ENCODE data around the gene FRS3.

The FRS3 gene

DNA sequence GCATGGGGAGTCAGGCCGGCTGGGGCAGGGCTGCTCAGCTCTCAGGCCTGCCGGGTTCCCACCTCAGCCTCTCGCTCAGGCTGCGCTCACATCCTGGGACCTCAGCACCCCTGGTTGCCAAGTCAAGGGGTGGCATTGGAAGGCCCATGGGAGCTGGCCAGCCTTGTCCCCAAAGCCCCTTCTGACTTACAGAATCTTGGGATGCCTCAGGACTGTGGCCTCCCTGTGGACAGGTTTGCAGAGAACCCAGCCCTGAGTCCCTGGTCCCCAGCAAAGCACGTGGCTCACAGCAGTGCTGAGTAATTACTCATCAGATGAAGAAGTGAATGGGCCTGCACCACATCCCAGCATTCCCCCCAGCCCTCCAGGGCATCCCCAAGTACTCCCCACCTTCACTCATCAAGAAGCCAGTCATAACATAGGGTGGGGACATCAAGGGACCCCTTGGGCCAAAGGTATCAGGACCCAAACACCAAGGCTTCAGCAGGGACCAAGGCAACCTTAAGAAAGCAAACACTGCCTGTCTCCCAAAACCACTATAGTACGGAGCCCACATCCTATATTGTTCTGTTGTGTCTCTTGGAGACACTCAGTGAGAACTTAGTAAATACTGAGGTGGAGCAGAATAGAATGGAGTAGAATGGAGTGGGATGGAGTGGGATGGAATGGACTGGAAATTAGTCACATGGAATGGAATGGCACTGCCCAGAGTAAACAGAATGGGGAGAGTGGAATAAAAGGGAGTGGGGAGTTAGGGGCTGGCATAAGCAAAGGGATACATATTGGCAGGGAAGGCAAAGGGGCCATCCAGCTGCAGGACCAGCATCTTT is 36.1 kb downstream of the FRS3 start:
- no peak for TF ChIP-seq CTCF (IDR thresholded peaks at IDR 0.05; ENCODE audit: low read depth, low read length, missing control alignments)
- DNase-seq (ENCODE audit: low read depth), result no peak
- no peak overlapping the region for H3K4me3 ChIP-seq (ENCODE audit: low read depth, low read length)

GRCh38 chr6:41741625-41742490 is 37.8 kb downstream of the FRS3 start:
- H3K4me3 ChIP-seq (ENCODE audit: low read depth, low read length), result no peak overlapping the region
- DNase-seq (ENCODE audit: low read depth), result no peak
- no peak for TF ChIP-seq CTCF (IDR thresholded peaks at IDR 0.05; ENCODE audit: low read depth, low read length, missing control alignments)

- no peak overlapping the region for H3K4me3 ChIP-seq (ENCODE audit: low read depth, low read length)
- no peak for DNase-seq (ENCODE audit: low read depth)
- TF ChIP-seq CTCF (IDR thresholded peaks at IDR 0.05; ENCODE audit: low read depth, low read length, missing control alignments), result no peak
Measured at GRCh38 chr6:41740366-41741162, 39.1 kb downstream of the FRS3 start.

- TF ChIP-seq CTCF (IDR thresholded peaks at IDR 0.05; ENCODE audit: low read depth, low read length, missing control alignments), result no peak
- no peak overlapping the region for H3K4me3 ChIP-seq (ENCODE audit: low read depth, low read length)
- no peak for DNase-seq (ENCODE audit: low read depth)
Measured at GRCh38 chr6:41739041-41739440, 40.7 kb downstream of the FRS3 start.

GRCh38 chr6:41737591-41738130 is 42.0 kb downstream of the FRS3 start:
- H3K4me3 ChIP-seq (ENCODE audit: low read depth, low read length), result no peak overlapping the region
- no peak for TF ChIP-seq CTCF (IDR thresholded peaks at IDR 0.05; ENCODE audit: low read depth, low read length, missing control alignments)
- DNase-seq (ENCODE audit: low read depth), result no peak

DNA sequence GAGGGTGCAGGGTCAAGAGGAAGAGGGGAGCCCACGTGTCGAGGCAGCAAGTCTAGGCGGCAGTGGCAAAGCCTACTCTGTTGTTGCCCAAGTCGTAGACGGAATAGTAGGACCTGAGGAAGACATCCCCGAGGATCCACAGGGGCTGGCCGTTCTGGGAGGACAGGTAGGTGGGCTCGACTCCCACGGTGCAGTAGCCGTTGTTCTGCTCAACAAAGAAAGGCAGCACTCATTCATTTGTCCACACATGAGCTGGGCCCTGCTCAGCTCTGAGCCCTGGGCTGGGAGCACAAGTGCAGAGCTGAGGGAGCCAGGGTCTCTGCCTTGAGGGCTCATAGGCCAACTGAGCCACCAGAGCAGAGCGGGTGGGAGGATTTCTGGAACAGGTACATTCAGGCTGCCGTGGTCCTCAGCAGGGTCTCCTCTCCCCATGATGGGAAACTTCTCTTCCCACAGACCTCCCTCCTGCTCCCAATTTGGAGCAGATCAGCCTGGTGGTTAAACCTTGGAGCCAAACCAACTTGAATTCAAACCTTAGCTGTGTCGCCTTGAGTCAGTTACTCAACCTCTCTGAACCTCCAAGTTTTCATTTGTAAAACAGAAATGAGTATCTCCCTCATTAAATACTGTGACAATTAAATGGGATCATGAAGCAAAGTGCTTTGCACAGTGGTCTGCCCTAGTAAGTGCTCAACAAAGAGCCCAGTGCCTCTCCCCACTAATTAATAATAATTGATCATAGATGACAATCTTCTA is 42.7 kb downstream of the FRS3 start:
- TF ChIP-seq CTCF (IDR thresholded peaks at IDR 0.05; ENCODE audit: low read depth, low read length, missing control alignments), result no peak
- H3K4me3 ChIP-seq (ENCODE audit: low read depth, low read length), result no peak overlapping the region
- no peak for DNase-seq (ENCODE audit: low read depth)

Measured in GM12864 (cell line).